Neutrophil (primary cell): ENCODE measurements around the gene HEXA.

Source experiments
- H3K27ac ChIP-seq: fragments of 200-600 bp; sonication (generic); 2 replicates; pipeline ENCODE4 v1.5.1; 2016; ENCODE audit warnings: mild to moderate bottlenecking, moderate library complexity
- H3K27me3 ChIP-seq: fragments of 200-600 bp; sonication (generic); 2 replicates; pipeline ENCODE4 v1.6.0; 2016; ENCODE audit warnings: mild to moderate bottlenecking
- H3K36me3 ChIP-seq: fragments of 200-600 bp; sonication (generic); 2 replicates; pipeline ENCODE4 v1.5.1; 2017
- H3K4me1 ChIP-seq, 2 experiments: fragments of 200-600 bp in 1 of 2; sonication (generic) in 1 of 2; 1 replicate in 1 of 2; 2 replicates in 1 of 2; pipeline versions ENCODE4 v1.5.1 to v1.6.1; 2013 to 2016; ENCODE audit warnings: low read depth in 1 of 2, low read length in 1 of 2, mild to moderate bottlenecking in 1 of 2, moderate library complexity in 1 of 2; ENCODE audit not compliant: control insufficient read depth in 1 of 2, insufficient read depth in 1 of 2
- H3K4me3 ChIP-seq, 2 experiments: fragments of 200-600 bp in 1 of 2; sonication (generic) in 1 of 2; 1 replicate in 1 of 2; 2 replicates in 1 of 2; pipeline ENCODE4 v1.5.1; 2013 to 2016; ENCODE audit warnings: low read depth in 1 of 2, low read length in 1 of 2, mild to moderate bottlenecking in 1 of 2, moderate library complexity in 1 of 2
- H3K9me3 ChIP-seq: fragments of 200-600 bp; sonication (generic); 2 replicates; pipeline ENCODE4 v1.5.1; 2016
- TF ChIP-seq, protein P1 (sequence below): fragments of 200-600 bp; sonication (generic); IDR thresholded peaks from 2 replicates; pipeline ENCODE4 v1.5.1; 2016; ENCODE audit warnings: antibody characterized with exemption

HEXA gene

DNA sequence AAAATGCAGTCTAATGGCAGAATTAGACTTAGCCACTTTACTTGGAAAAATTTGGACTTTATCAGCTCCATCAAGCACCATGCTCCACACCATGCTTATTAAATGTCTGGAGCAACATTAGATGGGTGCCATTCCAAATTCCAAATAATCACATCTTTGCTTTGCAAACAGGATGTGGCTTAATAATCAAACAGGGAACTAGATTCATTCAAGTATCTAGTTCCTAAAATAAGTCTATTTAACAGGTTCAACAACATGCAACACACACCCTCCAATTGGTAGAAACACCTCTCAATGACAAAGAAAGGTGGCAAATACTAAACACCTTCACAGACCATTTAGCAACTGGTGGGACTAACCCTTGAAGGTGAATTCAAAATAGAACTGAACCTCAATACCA, 3.5 kb downstream of the HEXA start:
- Histone ChIP-seq H3K4me1 (peaks cover 78 to 86% of the 10 kb centered on the region in 2 experiments), H3K36me3 (no peaks in the 10 kb centered on the region), H3K9me3 (no peaks in the 10 kb centered on the region), H3K27me3 (no peaks in the 10 kb centered on the region), H3K27ac (peak overlapping the region; percentile 80), H3K4me3 (peak overlapping the region in 1 of 2 experiments; percentile 15)
- TF ChIP-seq, protein P1, sequence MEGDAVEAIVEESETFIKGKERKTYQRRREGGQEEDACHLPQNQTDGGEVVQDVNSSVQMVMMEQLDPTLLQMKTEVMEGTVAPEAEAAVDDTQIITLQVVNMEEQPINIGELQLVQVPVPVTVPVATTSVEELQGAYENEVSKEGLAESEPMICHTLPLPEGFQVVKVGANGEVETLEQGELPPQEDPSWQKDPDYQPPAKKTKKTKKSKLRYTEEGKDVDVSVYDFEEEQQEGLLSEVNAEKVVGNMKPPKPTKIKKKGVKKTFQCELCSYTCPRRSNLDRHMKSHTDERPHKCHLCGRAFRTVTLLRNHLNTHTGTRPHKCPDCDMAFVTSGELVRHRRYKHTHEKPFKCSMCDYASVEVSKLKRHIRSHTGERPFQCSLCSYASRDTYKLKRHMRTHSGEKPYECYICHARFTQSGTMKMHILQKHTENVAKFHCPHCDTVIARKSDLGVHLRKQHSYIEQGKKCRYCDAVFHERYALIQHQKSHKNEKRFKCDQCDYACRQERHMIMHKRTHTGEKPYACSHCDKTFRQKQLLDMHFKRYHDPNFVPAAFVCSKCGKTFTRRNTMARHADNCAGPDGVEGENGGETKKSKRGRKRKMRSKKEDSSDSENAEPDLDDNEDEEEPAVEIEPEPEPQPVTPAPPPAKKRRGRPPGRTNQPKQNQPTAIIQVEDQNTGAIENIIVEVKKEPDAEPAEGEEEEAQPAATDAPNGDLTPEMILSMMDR: no peak

DNA sequence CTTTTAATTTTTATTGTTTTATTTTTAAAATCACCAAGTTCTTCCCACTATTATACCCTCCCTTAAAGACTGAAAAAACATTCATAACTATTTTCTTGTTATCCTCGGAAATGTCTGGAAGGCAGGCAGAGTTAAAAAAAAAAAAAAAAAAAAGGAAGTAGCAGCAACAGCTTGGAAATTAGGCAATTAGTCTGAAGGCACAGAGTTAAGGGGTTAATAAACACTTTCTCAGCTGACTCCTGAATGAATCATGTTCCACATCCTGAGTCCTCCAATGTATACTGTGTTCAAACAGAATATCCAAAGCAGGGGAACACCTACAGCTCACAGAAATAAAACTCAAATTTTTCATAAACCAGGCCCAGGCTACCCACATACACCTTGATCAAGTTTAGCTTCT, 5.8 kb downstream of the HEXA start:
- H3K27me3 ChIP-seq: no peaks in the 10 kb centered on the region
- no peak overlapping the region for H3K4me3 ChIP-seq
- no peaks in the 10 kb centered on the region for H3K36me3 ChIP-seq
- H3K27ac ChIP-seq: peak overlapping the region; percentile 84
- no peaks in the 10 kb centered on the region for H3K9me3 ChIP-seq
- peaks cover 86 to 89% of the 10 kb centered on the region in 2 experiments for H3K4me1 ChIP-seq
- TF ChIP-seq, protein P1: no peak

DNA sequence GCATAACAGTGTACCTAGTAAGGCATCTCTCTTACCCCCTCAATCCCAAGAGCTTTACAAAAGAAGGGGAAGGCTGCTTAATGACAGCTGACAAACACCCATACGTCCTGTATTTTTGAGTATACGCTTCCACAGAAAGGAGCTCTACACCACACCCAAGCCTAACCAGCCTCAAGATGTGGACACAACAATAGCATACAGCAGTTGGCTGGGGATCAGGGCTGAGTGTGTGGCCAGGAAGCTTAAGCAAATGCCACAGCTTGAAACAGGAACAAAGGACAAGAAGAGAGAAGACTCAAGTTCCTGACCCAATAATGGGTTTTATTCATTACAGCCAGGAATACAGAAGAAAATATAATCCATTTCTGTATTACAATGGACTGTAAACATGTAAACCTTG, 6.9 kb downstream of the HEXA start:
- no peaks in the 10 kb centered on the region for H3K27me3 ChIP-seq
- no peaks in the 10 kb centered on the region for H3K36me3 ChIP-seq
- TF ChIP-seq, protein P1: no peak
- peak overlapping the region; percentile 84 for H3K27ac ChIP-seq
- peak overlapping the region; percentile 10 to 19 for H3K4me3 ChIP-seq
- H3K9me3 ChIP-seq: no peaks in the 10 kb centered on the region
- peaks cover 80 to 81% of the 10 kb centered on the region in 2 experiments for H3K4me1 ChIP-seq

- H3K4me1 ChIP-seq: peaks cover 77 to 78% of the 10 kb centered on the region in 2 experiments
- no peaks in the 10 kb centered on the region for H3K9me3 ChIP-seq
- TF ChIP-seq, protein P1: no peak
- H3K27me3 ChIP-seq: no peaks in the 10 kb centered on the region
- peak overlapping the region; percentile 10 to 19 for H3K4me3 ChIP-seq
- H3K36me3 ChIP-seq: no peaks in the 10 kb centered on the region
- peak overlapping the region; percentile 84 for H3K27ac ChIP-seq
Observed at GRCh38 chr15:72368325-72368724, 7.5 kb downstream of the HEXA start.

DNA sequence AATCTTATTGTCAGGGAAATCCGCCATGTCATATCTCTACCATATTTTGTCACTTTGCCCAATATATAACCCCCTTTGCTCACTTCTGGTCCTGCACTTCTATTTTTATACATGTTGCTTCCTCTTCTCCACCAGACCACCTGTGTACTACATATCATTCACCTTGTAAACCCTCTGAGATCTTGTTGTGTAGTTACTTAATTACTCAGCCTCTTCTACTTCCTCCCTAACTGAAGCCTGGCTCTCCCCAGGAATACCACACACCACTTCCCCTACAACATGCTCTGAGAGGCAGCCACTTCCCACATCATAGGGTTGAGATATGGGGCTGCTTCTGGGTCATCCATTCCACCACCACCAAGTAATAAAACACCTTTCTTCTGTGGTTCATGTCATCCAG, 10.0 kb downstream of the HEXA start:
- TF ChIP-seq, protein P1: no peak
- H3K4me3 ChIP-seq: no peak overlapping the region
- H3K27ac ChIP-seq: peak overlapping the region; percentile 84
- peaks cover 56 to 59% of the 10 kb centered on the region in 2 experiments for H3K4me1 ChIP-seq
- H3K27me3 ChIP-seq: no peaks in the 10 kb centered on the region
- H3K36me3 ChIP-seq: no peaks in the 10 kb centered on the region
- H3K9me3 ChIP-seq: no peaks in the 10 kb centered on the region

DNA sequence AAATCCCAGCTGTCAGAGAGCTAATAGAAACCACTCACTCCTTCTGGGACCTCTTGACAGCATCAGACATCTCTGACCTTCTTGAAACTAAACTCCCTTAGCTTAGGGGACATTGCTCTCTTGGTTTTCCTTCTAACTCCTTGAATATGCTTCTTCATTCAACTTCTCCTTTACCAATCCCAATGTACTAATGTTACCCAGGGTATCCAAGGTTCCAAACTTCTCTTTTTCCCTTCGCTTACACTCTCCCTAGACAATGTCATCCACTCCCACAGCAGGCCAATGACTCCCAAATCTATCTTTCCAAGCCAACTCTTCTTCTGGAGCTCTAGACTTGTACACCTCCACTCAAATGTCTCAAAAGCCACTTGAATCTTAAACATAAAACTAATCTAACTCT, 14.6 kb downstream of the HEXA start:
- TF ChIP-seq, protein P1: no peak
- no peaks in the 10 kb centered on the region for H3K9me3 ChIP-seq
- H3K4me3 ChIP-seq: no peak overlapping the region
- H3K27me3 ChIP-seq: no peaks in the 10 kb centered on the region
- H3K4me1 ChIP-seq: peaks cover 31 to 33% of the 10 kb centered on the region in 2 experiments
- peak overlapping the region; percentile 29 for H3K27ac ChIP-seq
- H3K36me3 ChIP-seq: no peaks in the 10 kb centered on the region
